Islet precursor cell (in vitro differentiated cells): ENCODE data around the gene NPAS3.

Experiments
- DNase-seq: peaks from one replicate; pipeline ENCODE4 v3.0.0-alpha.2; 2018

The NPAS3 gene

GRCh38 chr14:33851931-33852330 lies 913.3 kb downstream of the NPAS3 start:
- no peak for DNase-seq
